ENCODE results near the gene APLP2.
"Not testable (repeated sequence)": the region's sequence is repeated elsewhere in the genome, so short reads cannot be mapped to it uniquely, and the experiment has no call there.

Gene APLP2

DNA sequence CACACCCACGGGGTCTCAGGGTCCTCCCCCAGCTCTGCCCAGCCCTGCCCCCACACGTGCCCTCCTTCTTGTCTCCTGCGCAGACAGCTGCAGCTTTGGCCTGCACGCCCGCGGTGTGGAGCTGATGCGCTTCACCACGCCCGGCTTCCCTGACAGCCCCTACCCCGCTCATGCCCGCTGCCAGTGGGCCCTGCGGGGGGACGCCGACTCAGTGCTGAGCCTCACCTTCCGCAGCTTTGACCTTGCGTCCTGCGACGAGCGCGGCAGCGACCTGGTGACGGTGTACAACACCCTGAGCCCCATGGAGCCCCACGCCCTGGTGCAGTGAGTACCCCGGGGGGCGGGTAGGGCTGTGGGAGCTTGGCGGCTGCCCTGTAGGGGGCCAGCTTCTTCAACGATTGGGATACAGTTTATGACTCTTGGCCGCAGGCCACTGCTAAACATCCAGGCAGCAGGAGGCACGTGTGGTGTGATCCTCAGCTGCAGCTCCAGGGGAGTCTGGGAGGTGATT lies 120.7 kb downstream of the APLP2 start:
- Histone ChIP-seq H3K4me2 (ENCODE audit: low read length) (no peak overlapping the region), H3K4me3 (ENCODE audit: low read length) (no peak overlapping the region), H4K20me1 (ENCODE audit: insufficient read depth, low read length) (peaks cover 29% of the 10 kb centered on the region), H3K36me3 (replicated peaks; ENCODE audit: low read depth, low read length) (peaks cover 7% of the 10 kb centered on the region), H3K9ac (ENCODE audit: low read length) (no peak overlapping the region), H3K27ac (ENCODE audit: low read length) (no peak overlapping the region), H2AFZ (ENCODE audit: low read depth, low read length) (no peak overlapping the region), H3K4me1 (ENCODE audit: low read length) (peaks cover 5% of the 10 kb centered on the region), H3K27me3 (ENCODE audit: low read depth, low read length) (no peaks in the 10 kb centered on the region), H3K79me2 (ENCODE audit: low read length) (peaks cover 28% of the 10 kb centered on the region), H3K9me3 (ENCODE audit: insufficient read depth, low read length) (no peaks in the 10 kb centered on the region)
- TF ChIP-seq, protein P1, sequence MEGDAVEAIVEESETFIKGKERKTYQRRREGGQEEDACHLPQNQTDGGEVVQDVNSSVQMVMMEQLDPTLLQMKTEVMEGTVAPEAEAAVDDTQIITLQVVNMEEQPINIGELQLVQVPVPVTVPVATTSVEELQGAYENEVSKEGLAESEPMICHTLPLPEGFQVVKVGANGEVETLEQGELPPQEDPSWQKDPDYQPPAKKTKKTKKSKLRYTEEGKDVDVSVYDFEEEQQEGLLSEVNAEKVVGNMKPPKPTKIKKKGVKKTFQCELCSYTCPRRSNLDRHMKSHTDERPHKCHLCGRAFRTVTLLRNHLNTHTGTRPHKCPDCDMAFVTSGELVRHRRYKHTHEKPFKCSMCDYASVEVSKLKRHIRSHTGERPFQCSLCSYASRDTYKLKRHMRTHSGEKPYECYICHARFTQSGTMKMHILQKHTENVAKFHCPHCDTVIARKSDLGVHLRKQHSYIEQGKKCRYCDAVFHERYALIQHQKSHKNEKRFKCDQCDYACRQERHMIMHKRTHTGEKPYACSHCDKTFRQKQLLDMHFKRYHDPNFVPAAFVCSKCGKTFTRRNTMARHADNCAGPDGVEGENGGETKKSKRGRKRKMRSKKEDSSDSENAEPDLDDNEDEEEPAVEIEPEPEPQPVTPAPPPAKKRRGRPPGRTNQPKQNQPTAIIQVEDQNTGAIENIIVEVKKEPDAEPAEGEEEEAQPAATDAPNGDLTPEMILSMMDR (IDR thresholded peaks at IDR 0.05; ENCODE audit: low read depth, low read length), result no peak
- no peak for TF ChIP-seq EZH2phosphoT487 (IDR thresholded peaks at IDR 0.05; ENCODE audit: low read depth)

DNA sequence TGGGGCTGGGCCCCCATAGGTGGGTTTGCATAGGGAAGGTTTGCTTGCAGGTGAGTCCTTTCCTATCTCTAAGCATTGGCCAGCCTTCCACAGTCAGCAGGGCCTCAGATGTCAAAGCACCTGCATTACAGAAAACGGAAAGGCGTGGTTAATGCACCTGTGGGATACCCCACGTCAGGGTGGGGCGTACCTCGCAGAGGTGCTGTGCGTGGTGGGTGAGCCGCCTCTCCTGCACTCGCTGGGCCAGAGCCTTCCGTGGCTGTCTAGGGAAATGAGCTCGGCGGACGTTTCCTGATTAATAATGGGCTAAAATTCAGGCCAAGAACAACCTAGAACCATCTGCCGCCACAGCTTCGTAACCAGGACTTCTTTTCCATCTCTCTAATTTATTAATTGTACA lies 122.2 kb downstream of the APLP2 start:
- H2AFZ ChIP-seq (ENCODE audit: low read depth, low read length), result no peak overlapping the region
- TF ChIP-seq, protein P1 (IDR thresholded peaks at IDR 0.05; ENCODE audit: low read depth, low read length), result no peak
- TF ChIP-seq EZH2phosphoT487 (IDR thresholded peaks at IDR 0.05; ENCODE audit: low read depth), result no peak

DNA sequence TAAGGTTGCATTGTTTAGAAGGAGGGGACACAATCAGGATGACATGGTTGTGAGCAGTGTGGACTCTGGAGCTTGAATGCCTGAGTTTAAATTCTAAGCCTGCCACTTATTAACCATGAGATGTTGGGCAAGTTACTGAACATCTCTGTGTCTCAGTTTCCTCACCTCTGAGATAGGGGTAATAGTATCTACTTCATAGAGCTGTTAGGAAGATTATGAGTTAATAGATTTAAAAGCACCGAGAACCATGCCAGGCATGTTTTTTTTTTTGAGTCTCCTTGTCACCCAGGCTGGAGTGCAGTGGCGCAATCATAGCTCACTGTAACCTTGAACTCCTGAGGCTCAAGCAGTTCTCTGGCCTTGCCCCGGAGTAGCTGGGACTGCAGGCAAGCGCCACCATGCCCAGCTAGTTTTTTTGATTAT lies 123.2 kb downstream of the APLP2 start:
- Histone ChIP-seq H3K27ac (ENCODE audit: low read length) (no peak overlapping the region), H3K4me2 (ENCODE audit: low read length) (no peak overlapping the region), H3K9ac (ENCODE audit: low read length) (no peak overlapping the region), H3K79me2 (ENCODE audit: low read length) (peaks cover 10% of the 10 kb centered on the region), H3K27me3 (ENCODE audit: low read depth, low read length) (no peaks in the 10 kb centered on the region), H2AFZ (ENCODE audit: low read depth, low read length) (no peak overlapping the region), H3K4me3 (ENCODE audit: low read length) (no peak overlapping the region), H4K20me1 (ENCODE audit: insufficient read depth, low read length) (peaks cover 13% of the 10 kb centered on the region), H3K4me1 (ENCODE audit: low read length) (peaks cover 5% of the 10 kb centered on the region), H3K36me3 (replicated peaks; ENCODE audit: low read depth, low read length) (peaks cover 11% of the 10 kb centered on the region), H3K9me3 (ENCODE audit: insufficient read depth, low read length) (no peaks in the 10 kb centered on the region)
- TF ChIP-seq, protein P1 (IDR thresholded peaks at IDR 0.05; ENCODE audit: low read depth, low read length), result no peak
- TF ChIP-seq EZH2phosphoT487 (IDR thresholded peaks at IDR 0.05; ENCODE audit: low read depth), result no peak

More for the DNA sequence above, 122.2 kb downstream of the APLP2 start:
- Histone ChIP-seq H3K79me2 (ENCODE audit: low read length) (peaks cover 20% of the 10 kb centered on the region), H4K20me1 (ENCODE audit: insufficient read depth, low read length) (peaks cover 23% of the 10 kb centered on the region), H3K4me2 (ENCODE audit: low read length) (no peak overlapping the region), H3K9ac (ENCODE audit: low read length) (no peak overlapping the region), H3K27me3 (ENCODE audit: low read depth, low read length) (no peaks in the 10 kb centered on the region), H3K36me3 (replicated peaks; ENCODE audit: low read depth, low read length) (peaks cover 11% of the 10 kb centered on the region), H3K9me3 (ENCODE audit: insufficient read depth, low read length) (no peaks in the 10 kb centered on the region), H3K27ac (ENCODE audit: low read length) (no peak overlapping the region), H3K4me3 (ENCODE audit: low read length) (no peak overlapping the region), H3K4me1 (ENCODE audit: low read length) (peaks cover 5% of the 10 kb centered on the region)

DNA sequence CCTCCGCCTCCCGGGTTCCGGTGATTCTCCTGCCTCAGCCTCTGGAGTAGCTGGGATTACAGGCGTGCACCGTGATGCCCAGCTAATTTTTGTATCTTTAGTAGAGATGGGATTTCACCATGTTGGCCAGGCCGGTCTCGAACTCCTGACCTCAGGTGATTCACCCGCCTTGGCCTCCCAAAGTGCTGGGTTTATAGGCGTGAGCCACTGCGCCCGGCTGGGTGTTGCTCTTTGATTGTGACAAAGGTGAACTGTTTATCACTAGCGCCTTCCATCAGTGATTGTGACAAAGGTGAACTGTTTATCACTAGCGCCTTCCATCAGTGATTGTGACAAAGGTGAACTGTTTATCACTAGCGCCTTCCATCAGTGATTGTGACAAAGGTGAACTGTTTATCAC lies 123.9 kb downstream of the APLP2 start:
- not testable (repeated sequence) for H3K4me3 ChIP-seq (ENCODE audit: low read length); H3K9ac ChIP-seq (ENCODE audit: low read length); H2AFZ ChIP-seq (ENCODE audit: low read depth, low read length); H3K4me1 ChIP-seq (ENCODE audit: low read length); H3K27ac ChIP-seq (ENCODE audit: low read length); H3K79me2 ChIP-seq (ENCODE audit: low read length); H3K9me3 ChIP-seq (ENCODE audit: insufficient read depth, low read length); H4K20me1 ChIP-seq (ENCODE audit: insufficient read depth, low read length); H3K27me3 ChIP-seq (ENCODE audit: low read depth, low read length); H3K4me2 ChIP-seq (ENCODE audit: low read length)
- H3K36me3 ChIP-seq (replicated peaks; ENCODE audit: low read depth, low read length), result peaks cover 11% of the 10 kb centered on the region

Data from OCI-LY3 (cell line).